ENCODE data around the gene ZNF180.

- TF ChIP-seq, protein P1, sequence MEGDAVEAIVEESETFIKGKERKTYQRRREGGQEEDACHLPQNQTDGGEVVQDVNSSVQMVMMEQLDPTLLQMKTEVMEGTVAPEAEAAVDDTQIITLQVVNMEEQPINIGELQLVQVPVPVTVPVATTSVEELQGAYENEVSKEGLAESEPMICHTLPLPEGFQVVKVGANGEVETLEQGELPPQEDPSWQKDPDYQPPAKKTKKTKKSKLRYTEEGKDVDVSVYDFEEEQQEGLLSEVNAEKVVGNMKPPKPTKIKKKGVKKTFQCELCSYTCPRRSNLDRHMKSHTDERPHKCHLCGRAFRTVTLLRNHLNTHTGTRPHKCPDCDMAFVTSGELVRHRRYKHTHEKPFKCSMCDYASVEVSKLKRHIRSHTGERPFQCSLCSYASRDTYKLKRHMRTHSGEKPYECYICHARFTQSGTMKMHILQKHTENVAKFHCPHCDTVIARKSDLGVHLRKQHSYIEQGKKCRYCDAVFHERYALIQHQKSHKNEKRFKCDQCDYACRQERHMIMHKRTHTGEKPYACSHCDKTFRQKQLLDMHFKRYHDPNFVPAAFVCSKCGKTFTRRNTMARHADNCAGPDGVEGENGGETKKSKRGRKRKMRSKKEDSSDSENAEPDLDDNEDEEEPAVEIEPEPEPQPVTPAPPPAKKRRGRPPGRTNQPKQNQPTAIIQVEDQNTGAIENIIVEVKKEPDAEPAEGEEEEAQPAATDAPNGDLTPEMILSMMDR (IDR thresholded peaks at IDR 0.05; ENCODE audit: extremely low read depth in 1 of 2, insufficient read depth in 1 of 2, low read depth in 1 of 2, low read length in 2 of 2): no peak
- TF ChIP-seq MYC (IDR thresholded peaks at IDR 0.05; ENCODE audit: low read depth, low read length): no peak
- TF ChIP-seq, protein P2, sequence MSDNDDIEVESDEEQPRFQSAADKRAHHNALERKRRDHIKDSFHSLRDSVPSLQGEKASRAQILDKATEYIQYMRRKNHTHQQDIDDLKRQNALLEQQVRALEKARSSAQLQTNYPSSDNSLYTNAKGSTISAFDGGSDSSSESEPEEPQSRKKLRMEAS (IDR thresholded peaks at IDR 0.05; ENCODE audit: insufficient read depth, insufficient read length): no peak
These were observed 45.2 kb downstream of the ZNF180 start for GRCh38 chr19:44455100-44455499.

Measured in endothelial cell of umbilical vein (primary cell).